Stimulated activated naive B cell treated with anti-CD40 and anti-IgM and Interleukin-4, amounts not matched to agents 10 μg/mL and 1 μg/mL and 100 μg/mL, for 72 hours (primary cell): ENCODE data around the gene ARL10.

ENCODE experiments used
- ATAC-seq, 2 donors: fragments of 150-1000 bp; cut with Tn5 transposase; replicated peaks; 2 replicates each; pipeline ENCODE4 v1.10.0; 2021; ENCODE audit warnings: moderate library complexity in 1 of 2
- DNase-seq: peaks from one replicate; pipeline ENCODE4 v3.0.0; 2021
- H3K27ac Mint-ChIP-seq: one replicate; pipeline ENCODE4 v1.8.0; 2022; ENCODE audit warnings: mild to moderate bottlenecking, mixed read lengths
- H3K27me3 Mint-ChIP-seq, 2 donors: one replicate each; pipeline ENCODE4 v1.8.0; 2022; ENCODE audit warnings: mixed read lengths in 2 of 2
- H3K36me3 Mint-ChIP-seq, 2 donors: one replicate each; pipeline ENCODE4 v1.8.0; 2022; ENCODE audit warnings: mixed read lengths in 2 of 2, mild to moderate bottlenecking in 1 of 2
- H3K4me1 Mint-ChIP-seq, 2 donors: one replicate each; pipeline ENCODE4 v1.8.0; 2022; ENCODE audit warnings: mixed read lengths in 2 of 2, mild to moderate bottlenecking in 1 of 2
- H3K4me3 Mint-ChIP-seq, 2 donors: one replicate each; pipeline ENCODE4 v1.8.0; 2022; ENCODE audit warnings: mild to moderate bottlenecking in 2 of 2, mixed read lengths in 2 of 2, moderate library complexity in 1 of 2
- H3K9me3 Mint-ChIP-seq, 2 donors: one replicate each; pipeline ENCODE4 v1.8.0; 2022; ENCODE audit warnings: mixed read lengths in 2 of 2, mild to moderate bottlenecking in 1 of 2

ARL10 gene

GRCh38 chr5:176420086-176420485, 54.8 kb downstream of the ARL10 start:
- Mint-ChIP-seq H3K27ac (no peak overlapping the region), H3K36me3 (no peaks in the 10 kb centered on the region), H3K4me1 (peaks cover 11 to 15% of the 10 kb centered on the region in 2 donors), H3K9me3 (peaks cover 2 to 4% of the 10 kb centered on the region in 2 donors), H3K27me3 (peaks cover 0 to 17% of the 10 kb centered on the region in 2 donors), H3K4me3 (no peak overlapping the region)
- no peak for ATAC-seq
- no peak for DNase-seq

GRCh38 chr5:176420972-176421544, 55.8 kb downstream of the ARL10 start:
- peaks cover 4 to 5% of the 10 kb centered on the region in 2 donors for H3K9me3 Mint-ChIP-seq
- DNase-seq, result no peak
- H3K4me1 Mint-ChIP-seq, result peaks cover 7 to 8% of the 10 kb centered on the region in 2 donors
- H3K27ac Mint-ChIP-seq, result no peak overlapping the region
- peaks cover 0 to 17% of the 10 kb centered on the region in 2 donors for H3K27me3 Mint-ChIP-seq
- ATAC-seq, result no peak
- peaks cover 0 to 3% of the 10 kb centered on the region in 2 donors for H3K36me3 Mint-ChIP-seq
- no peak overlapping the region for H3K4me3 Mint-ChIP-seq

GRCh38 chr5:176424181-176424580, 58.9 kb downstream of the ARL10 start:
- DNase-seq (no peak), ATAC-seq (no peak)
- no peak overlapping the region for H3K4me3 Mint-ChIP-seq
- peaks cover 0 to 3% of the 10 kb centered on the region in 2 donors for H3K36me3 Mint-ChIP-seq
- peaks cover 4 to 5% of the 10 kb centered on the region in 2 donors for H3K9me3 Mint-ChIP-seq
- H3K27me3 Mint-ChIP-seq, result peaks cover 0 to 17% of the 10 kb centered on the region in 2 donors
- no peaks in the 10 kb centered on the region for H3K4me1 Mint-ChIP-seq
- H3K27ac Mint-ChIP-seq, result no peak overlapping the region

GRCh38 chr5:176425138-176425537, 59.9 kb downstream of the ARL10 start:
- Mint-ChIP-seq H3K4me1 (no peaks in the 10 kb centered on the region), H3K9me3 (peaks cover 4 to 5% of the 10 kb centered on the region in 2 donors), H3K36me3 (peaks cover 0 to 3% of the 10 kb centered on the region in 2 donors), H3K4me3 (no peak overlapping the region), H3K27me3 (peaks cover 0 to 17% of the 10 kb centered on the region in 2 donors), H3K27ac (no peak overlapping the region)
- ATAC-seq (no peak), DNase-seq (no peak)

- Mint-ChIP-seq H3K27ac (peak overlapping the region; percentile 6), H3K4me3 (no peak overlapping the region), H3K4me1 (no peaks in the 10 kb centered on the region), H3K36me3 (peaks cover 0 to 3% of the 10 kb centered on the region in 2 donors), H3K9me3 (peaks cover 4 to 5% of the 10 kb centered on the region in 2 donors), H3K27me3 (peaks cover 0 to 17% of the 10 kb centered on the region in 2 donors)
- DNase-seq (no peak), ATAC-seq (no peak)
Observed at GRCh38 chr5:176425791-176426190, 60.5 kb downstream of the ARL10 start.

GRCh38 chr5:176426876-176427275, 61.6 kb downstream of the ARL10 start:
- H3K4me1 Mint-ChIP-seq, result no peaks in the 10 kb centered on the region
- no peak overlapping the region for H3K27ac Mint-ChIP-seq
- H3K4me3 Mint-ChIP-seq, result no peak overlapping the region
- peaks cover 0 to 3% of the 10 kb centered on the region in 2 donors for H3K36me3 Mint-ChIP-seq
- DNase-seq (no peak), ATAC-seq (no peak)
- H3K9me3 Mint-ChIP-seq, result peaks cover 0 to 3% of the 10 kb centered on the region in 2 donors
- peaks cover 0 to 10% of the 10 kb centered on the region in 2 donors for H3K27me3 Mint-ChIP-seq

- H3K27ac Mint-ChIP-seq, result no peak overlapping the region
Observed at GRCh38 chr5:176427971-176428370, 62.7 kb downstream of the ARL10 start.

GRCh38 chr5:176429972-176430371, 64.7 kb downstream of the ARL10 start:
- H3K27me3 Mint-ChIP-seq, result peaks cover 0 to 7% of the 10 kb centered on the region in 2 donors
- no peak overlapping the region for H3K4me3 Mint-ChIP-seq
- no peak for ATAC-seq
- H3K4me1 Mint-ChIP-seq, result no peaks in the 10 kb centered on the region
- no peak for DNase-seq
- peaks cover 0 to 3% of the 10 kb centered on the region in 2 donors for H3K9me3 Mint-ChIP-seq
- H3K27ac Mint-ChIP-seq, result no peak overlapping the region
- peaks cover 2 to 3% of the 10 kb centered on the region in 2 donors for H3K36me3 Mint-ChIP-seq

More at GRCh38 chr5:176427971-176428370, 62.7 kb downstream of the ARL10 start:
- no peaks in the 10 kb centered on the region for H3K4me1 Mint-ChIP-seq
- peaks cover 0 to 3% of the 10 kb centered on the region in 2 donors for H3K9me3 Mint-ChIP-seq
- H3K36me3 Mint-ChIP-seq, result peaks cover 2 to 3% of the 10 kb centered on the region in 2 donors
- DNase-seq (no peak), ATAC-seq (no peak)
- H3K27me3 Mint-ChIP-seq, result peaks cover under 1 to 7% of the 10 kb centered on the region in 2 donors
- no peak overlapping the region for H3K4me3 Mint-ChIP-seq
